DMS 273 treated with DMSO at 0.1 percent for 48 hours (cell line): ENCODE measurements around the gene TNFAIP2.
"Not testable (repeated sequence)": the region's sequence is repeated elsewhere in the genome, so short reads cannot be mapped to it uniquely, and the experiment has no call there.

Experiments used
- DNase-seq: peaks from one replicate; lab custom pipeline; 2025; lab: John Stamatoyannopoulos, UW

The TNFAIP2 gene

GRCh38 chr14:103107455-103107854 lies 15.8 kb upstream of the TNFAIP2 start:
- no peak for DNase-seq

- no peak for DNase-seq
Observed at GRCh38 chr14:103107941-103108748, 15.1 kb upstream of the TNFAIP2 start.

- no peak for DNase-seq
Observed at GRCh38 chr14:103108749-103109207, 14.5 kb upstream of the TNFAIP2 start.

- peak; percentile 26 for DNase-seq
Observed at GRCh38 chr14:103109535-103110441, 13.5 kb upstream of the TNFAIP2 start.

- peak; percentile 19 for DNase-seq
Observed at GRCh38 chr14:103110681-103111231, 12.5 kb upstream of the TNFAIP2 start.

- DNase-seq: no peak
Observed at GRCh38 chr14:103111232-103111868, 11.9 kb upstream of the TNFAIP2 start.

- no peak for DNase-seq
Observed at GRCh38 chr14:103112400-103113243, 10.6 kb upstream of the TNFAIP2 start.

GRCh38 chr14:103113303-103113702 lies 10.0 kb upstream of the TNFAIP2 start:
- DNase-seq: no peak

GRCh38 chr14:103113774-103114173 lies 9.5 kb upstream of the TNFAIP2 start:
- DNase-seq: no peak

- not testable (repeated sequence) for DNase-seq
Observed at GRCh38 chr14:103115086-103115679, 8.1 kb upstream of the TNFAIP2 start.

GRCh38 chr14:103115845-103116572 lies 7.3 kb upstream of the TNFAIP2 start:
- DNase-seq: no peak

- no peak for DNase-seq
Observed at GRCh38 chr14:103116636-103117035, 6.6 kb upstream of the TNFAIP2 start.

GRCh38 chr14:103117499-103117898 lies 5.8 kb upstream of the TNFAIP2 start:
- DNase-seq: not testable (repeated sequence)

GRCh38 chr14:103118018-103118662 lies 5.1 kb upstream of the TNFAIP2 start:
- no peak for DNase-seq

- no peak for DNase-seq
Observed at GRCh38 chr14:103118663-103119404, 4.4 kb upstream of the TNFAIP2 start.

GRCh38 chr14:103119527-103119926 lies 3.7 kb upstream of the TNFAIP2 start:
- not testable (repeated sequence) for DNase-seq

GRCh38 chr14:103121121-103121845 lies 2.0 kb upstream of the TNFAIP2 start:
- no peak for DNase-seq
